GM19240 (cell line): ENCODE results near the gene PAN3.
"Not testable (repeated sequence)": the region's sequence is repeated elsewhere in the genome, so short reads cannot be mapped to it uniquely, and the experiment has no call there.

Experiments
- DNase-seq: peaks from one replicate; pipeline ENCODE4 v3.0.0; 2011; ENCODE audit warnings: low spot score; ENCODE audit not compliant: insufficient read length

PAN3 gene

GRCh38 chr13:28131646-28132045 is 6.7 kb upstream of the PAN3 start:
- no peak for DNase-seq

- no peak for DNase-seq
Measured at GRCh38 chr13:28136916-28137315, 1.4 kb upstream of the PAN3 start.

GRCh38 chr13:28137596-28137995 is 749 bp upstream of the PAN3 start:
- DNase-seq = no peak

- peak; percentile 26 for DNase-seq
Measured at GRCh38 chr13:28138756-28139470, 568 bp downstream of the PAN3 start.

GRCh38 chr13:28140433-28141125 is 2.2 kb downstream of the PAN3 start:
- DNase-seq = no peak

- not testable (repeated sequence) for DNase-seq
Measured at GRCh38 chr13:28141542-28141941, 3.2 kb downstream of the PAN3 start.

- DNase-seq = no peak
Measured at GRCh38 chr13:28145049-28145448, 6.7 kb downstream of the PAN3 start.

GRCh38 chr13:28147495-28147894 is 9.2 kb downstream of the PAN3 start:
- no peak for DNase-seq

- no peak for DNase-seq
Measured at GRCh38 chr13:28159057-28159456, 20.7 kb downstream of the PAN3 start.

GRCh38 chr13:28161370-28161769 is 23.0 kb downstream of the PAN3 start:
- no peak for DNase-seq

GRCh38 chr13:28163587-28163986 is 25.2 kb downstream of the PAN3 start:
- no peak for DNase-seq

- DNase-seq = no peak
Measured at GRCh38 chr13:28166257-28166656, 27.9 kb downstream of the PAN3 start.

GRCh38 chr13:28171266-28171665 is 32.9 kb downstream of the PAN3 start:
- no peak for DNase-seq

- no peak for DNase-seq
Measured at GRCh38 chr13:28172947-28173346, 34.6 kb downstream of the PAN3 start.

- no peak for DNase-seq
Measured at GRCh38 chr13:28173793-28174192, 35.4 kb downstream of the PAN3 start.

- no peak for DNase-seq
Measured at GRCh38 chr13:28177327-28177726, 39.0 kb downstream of the PAN3 start.

- DNase-seq = no peak
Measured at GRCh38 chr13:28177877-28178276, 39.5 kb downstream of the PAN3 start.

GRCh38 chr13:28179974-28180373 is 41.6 kb downstream of the PAN3 start:
- no peak for DNase-seq

GRCh38 chr13:28181413-28181812 is 43.1 kb downstream of the PAN3 start:
- no peak for DNase-seq

- DNase-seq = no peak
Measured at GRCh38 chr13:28185256-28185655, 46.9 kb downstream of the PAN3 start.

GRCh38 chr13:28199089-28199488 is 60.7 kb downstream of the PAN3 start:
- no peak for DNase-seq

- no peak for DNase-seq
Measured at GRCh38 chr13:28204043-28204442, 65.7 kb downstream of the PAN3 start.
